ENCODE measurements around the gene C1orf210. TPM values are rescaled to one million over a fixed set of nuclear protein-coding genes. Genes with fewer than 3 reads are reported as not detected.

Gene C1orf210
- total and polyA plus RNA-seq, 2 experiments from 2014 or later: not detected

GRCh38 chr1:43270421-43271095 is 14.8 kb downstream of the C1orf210 start:
- no peak overlapping the region for H3K4me3 ChIP-seq
- WGBS, 2 experiments (ENCODE audit: low coverage in 1 of 2, low lambda C conversion rate in 2 of 2, missing lambda C conversion rate in 2 of 2): 19% methylated on average over 23 to 29 of the region's 29 CpGs
- no peaks in the 10 kb centered on the region for H3F3A ChIP-seq (ENCODE audit: insufficient read depth)
- H3K4me1 ChIP-seq (ENCODE audit: insufficient read depth): no peaks in the 10 kb centered on the region
- DNase-seq: peak; percentile 8
- no peak overlapping the region for H3K9ac ChIP-seq
- no peaks in the 10 kb centered on the region for H4K20me1 ChIP-seq (ENCODE audit: insufficient read depth)
- H3K9me3 ChIP-seq (ENCODE audit: low read depth): no peaks in the 10 kb centered on the region
- TF ChIP-seq EZH2phosphoT487 (IDR thresholded peaks at IDR 0.05; ENCODE audit: insufficient read depth, low read depth): no peak
- no peak for TF ChIP-seq EZH2 (IDR thresholded peaks at IDR 0.05; ENCODE audit: insufficient read depth, poor library complexity, severe bottlenecking)
- in situ Hi-C loops (cut with MboI): no loop called here
- no peaks in the 10 kb centered on the region for H3K79me2 ChIP-seq (ENCODE audit: insufficient read depth)
- no peak overlapping the region for H2AFZ ChIP-seq
- H3K27me3 ChIP-seq (replicated peaks; ENCODE audit: insufficient read depth): no peaks in the 10 kb centered on the region; the same call in 1 of the 2 replicates
- H3K36me3 ChIP-seq (ENCODE audit: low read depth): no peaks in the 10 kb centered on the region
- H3K27ac ChIP-seq: no peak overlapping the region
- H3K4me2 ChIP-seq (ENCODE audit: unreplicated experiment): no peak overlapping the region
- H3K9me2 ChIP-seq (ENCODE audit: insufficient read depth): no peaks in the 10 kb centered on the region

DNA sequence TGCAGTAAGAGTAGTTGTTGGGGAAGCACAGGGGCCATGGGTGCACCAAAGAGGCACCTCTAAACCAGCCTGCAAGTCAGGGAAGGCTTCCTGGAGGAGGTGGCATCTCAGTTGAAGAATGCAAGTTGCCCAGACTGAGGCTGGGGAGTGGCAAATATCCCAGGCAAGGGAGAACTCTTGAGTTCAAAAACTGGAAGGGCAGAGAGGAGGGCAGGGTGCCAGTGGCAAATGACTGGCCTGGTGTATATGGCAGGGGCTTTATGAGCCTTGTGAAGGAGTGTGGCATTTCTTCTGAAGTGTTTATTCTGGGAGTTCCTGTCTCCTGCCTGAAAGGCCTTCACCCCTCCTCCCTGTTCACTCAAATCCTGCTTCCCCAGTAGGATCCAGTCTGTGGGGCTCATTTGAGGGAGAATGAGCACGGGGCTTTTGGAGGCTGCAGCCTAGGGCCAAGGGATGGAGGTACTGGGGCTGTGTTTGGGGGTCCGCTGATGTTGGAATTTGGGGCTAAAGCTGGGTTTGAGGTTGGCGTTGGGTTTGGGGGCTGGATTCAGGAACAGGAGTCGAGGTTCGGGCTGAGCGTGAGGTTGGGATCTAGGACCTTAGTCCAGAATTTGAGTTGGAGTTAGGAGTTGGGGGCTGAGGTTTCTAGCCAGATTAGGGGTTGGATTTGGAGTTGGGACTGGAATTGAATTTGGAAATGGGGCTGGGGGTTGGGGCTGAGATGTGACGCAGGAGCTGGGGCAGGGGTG is 15.6 kb downstream of the C1orf210 start, which contains the start of gene TMEM125:
Gene TMEM125, plus strand, starts transcription at position 357 of the 749 bp plus-strand sequence. CDS start 2,740 bp downstream, outside the sequence.
- no peaks in the 10 kb centered on the region for H3F3A ChIP-seq (ENCODE audit: insufficient read depth)
- TF ChIP-seq EZH2phosphoT487 (IDR thresholded peaks at IDR 0.05; ENCODE audit: insufficient read depth, low read depth) (no peak), EZH2 (IDR thresholded peaks at IDR 0.05; ENCODE audit: insufficient read depth, poor library complexity, severe bottlenecking) (no peak)
- 67 to 68% methylated on average over 7 of the region's 7 CpGs for WGBS, 2 experiments (ENCODE audit: low coverage in 1 of 2, low lambda C conversion rate in 2 of 2, missing lambda C conversion rate in 2 of 2)
- H3K9me3 ChIP-seq (ENCODE audit: low read depth): no peaks in the 10 kb centered on the region
- no peak within 1 kb of the TSS for H2AFZ ChIP-seq
- no peaks in the 10 kb centered on the region for H3K9me2 ChIP-seq (ENCODE audit: insufficient read depth)
- H3K36me3 ChIP-seq (ENCODE audit: low read depth): no peaks in the 10 kb centered on the region
- no peaks in the 10 kb centered on the region for H4K20me1 ChIP-seq (ENCODE audit: insufficient read depth)
- no peak for DNase-seq
- no peak within 1 kb of the TSS for H3K4me2 ChIP-seq (ENCODE audit: unreplicated experiment)
- no peaks in the 10 kb centered on the region for H3K4me1 ChIP-seq (ENCODE audit: insufficient read depth)
- no peaks in the 10 kb centered on the region; the same call in 1 of the 2 replicates for H3K27me3 ChIP-seq (replicated peaks; ENCODE audit: insufficient read depth)
- in situ Hi-C loops (cut with MboI): no loop called here
- H3K27ac ChIP-seq: no peak within 1 kb of the TSS
- no peak within 1 kb of the TSS for H3K4me3 ChIP-seq
- no peaks in the 10 kb centered on the region for H3K79me2 ChIP-seq (ENCODE audit: insufficient read depth)
- no peak within 1 kb of the TSS for H3K9ac ChIP-seq

DNA sequence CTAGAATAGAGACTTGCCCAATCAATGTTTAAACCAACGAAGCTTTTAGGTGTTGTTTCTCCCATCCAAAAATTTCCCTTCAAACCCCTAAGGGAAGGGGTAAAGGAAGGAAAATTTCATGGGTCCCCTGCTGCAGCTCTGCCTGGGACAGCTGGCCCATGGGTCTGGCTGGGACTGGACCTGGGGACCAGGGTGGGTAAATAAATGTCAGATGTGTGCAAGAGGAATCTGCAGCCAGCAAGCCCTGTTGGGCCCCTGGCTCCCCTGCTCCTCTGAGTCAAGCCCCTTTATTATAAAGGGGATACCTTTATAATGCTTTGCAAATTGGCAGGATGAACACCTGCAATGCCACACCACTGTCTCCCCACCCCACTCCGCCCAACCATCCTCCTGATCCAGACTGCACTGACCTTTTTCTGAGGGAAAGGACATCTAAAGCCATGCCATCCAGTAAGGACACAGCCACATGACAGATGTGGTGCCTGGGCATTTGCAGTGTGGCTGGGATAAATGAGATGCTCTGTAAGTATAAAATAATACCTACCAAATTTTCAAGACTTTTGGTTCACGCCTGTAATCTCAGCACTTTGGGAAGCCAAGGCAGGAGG is 17.5 kb downstream of the C1orf210 start:
- no peaks in the 10 kb centered on the region for H3K4me1 ChIP-seq (ENCODE audit: insufficient read depth)
- H3K9me3 ChIP-seq (ENCODE audit: low read depth): no peaks in the 10 kb centered on the region
- no peak overlapping the region for H3K9ac ChIP-seq
- TF ChIP-seq EZH2 (IDR thresholded peaks at IDR 0.05; ENCODE audit: insufficient read depth, poor library complexity, severe bottlenecking) (no peak), EZH2phosphoT487 (IDR thresholded peaks at IDR 0.05; ENCODE audit: insufficient read depth, low read depth) (no peak)
- in situ Hi-C loops (cut with MboI): no loop called here
- no peaks in the 10 kb centered on the region for H3K79me2 ChIP-seq (ENCODE audit: insufficient read depth)
- H3F3A ChIP-seq (ENCODE audit: insufficient read depth): no peaks in the 10 kb centered on the region
- H4K20me1 ChIP-seq (ENCODE audit: insufficient read depth): no peaks in the 10 kb centered on the region
- H3K36me3 ChIP-seq (ENCODE audit: low read depth): no peaks in the 10 kb centered on the region
- H3K4me3 ChIP-seq: no peak overlapping the region
- WGBS, 2 experiments (ENCODE audit: low coverage in 1 of 2, low lambda C conversion rate in 2 of 2, missing lambda C conversion rate in 2 of 2): 75 to 80% methylated on average over 3 of the region's 3 CpGs
- H2AFZ ChIP-seq: no peak overlapping the region
- no peak overlapping the region for H3K4me2 ChIP-seq (ENCODE audit: unreplicated experiment)
- H3K27me3 ChIP-seq (replicated peaks; ENCODE audit: insufficient read depth): no peaks in the 10 kb centered on the region; the same call in 1 of the 2 replicates
- DNase-seq: no peak
- no peak overlapping the region for H3K27ac ChIP-seq
- no peaks in the 10 kb centered on the region for H3K9me2 ChIP-seq (ENCODE audit: insufficient read depth)

- H3K79me2 ChIP-seq (ENCODE audit: insufficient read depth): no peaks in the 10 kb centered on the region
- no peaks in the 10 kb centered on the region for H4K20me1 ChIP-seq (ENCODE audit: insufficient read depth)
- H3K36me3 ChIP-seq (ENCODE audit: low read depth): no peaks in the 10 kb centered on the region
- H3K4me3 ChIP-seq: no peak overlapping the region
- no peaks in the 10 kb centered on the region; the same call in 1 of the 2 replicates for H3K27me3 ChIP-seq (replicated peaks; ENCODE audit: insufficient read depth)
- no peak for TF ChIP-seq EZH2 (IDR thresholded peaks at IDR 0.05; ENCODE audit: insufficient read depth, poor library complexity, severe bottlenecking)
- WGBS, 2 experiments (ENCODE audit: low coverage in 1 of 2, low lambda C conversion rate in 2 of 2, missing lambda C conversion rate in 2 of 2): 71 to 75% methylated on average over 9 of the region's 9 CpGs
- no peak overlapping the region for H2AFZ ChIP-seq
- DNase-seq: peak; percentile 77
- H3K4me1 ChIP-seq (ENCODE audit: insufficient read depth): no peaks in the 10 kb centered on the region
- H3K4me2 ChIP-seq (ENCODE audit: unreplicated experiment): no peak overlapping the region
- H3F3A ChIP-seq (ENCODE audit: insufficient read depth): no peaks in the 10 kb centered on the region
- H3K9ac ChIP-seq: no peak overlapping the region
- H3K27ac ChIP-seq: no peak overlapping the region
- no peaks in the 10 kb centered on the region for H3K9me3 ChIP-seq (ENCODE audit: low read depth)
- in situ Hi-C loops (cut with MboI): no loop called here
- H3K9me2 ChIP-seq (ENCODE audit: insufficient read depth): no peaks in the 10 kb centered on the region
Measured at GRCh38 chr1:43267291-43267805, 18.0 kb downstream of the C1orf210 start.
